Gastrocnemius medialis (tissue), 4 donors: ENCODE measurements around the gene SGCD. TPM values are rescaled to one million over a fixed set of nuclear protein-coding genes. Genes with fewer than 3 reads are reported as not detected.

Experiments used
- ATAC-seq, 2 donors: fragments of 150-250 bp; one replicate each; pipeline ENCODE4 v1.9.1; 2016
- DNase-seq, 2 donors: peaks; one replicate each; pipeline ENCODE4 v3.0.0-alpha.2; 2019
- H3K27ac ChIP-seq, 4 donors: fragments of 200-600 bp; sonication (generic); 1 replicate in 1 of 4; 2 replicates in 3 of 4; pipeline ENCODE4 v1.5.1; 2016 to 2018; ENCODE audit warnings: mild to moderate bottlenecking in 2 of 4, moderate library complexity in 1 of 4
- H3K27me3 ChIP-seq, 3 donors: fragments of 200-600 bp; sonication (generic) in 2 of 3; 1 replicate in 1 of 3; 2 replicates in 2 of 3; pipeline versions ENCODE4 v1.5.1 to v1.6.0; 2016 to 2019; ENCODE audit warnings: mild to moderate bottlenecking in 1 of 3, moderate library complexity in 1 of 3
- H3K36me3 ChIP-seq, 2 donors: fragments of 200-600 bp; sonication (generic) in 1 of 2; one replicate each; pipeline ENCODE4 v1.5.1; 2017 to 2018
- H3K4me1 ChIP-seq, 2 donors: fragments of 200-600 bp; sonication (generic) in 1 of 2; one replicate each; pipeline ENCODE4 v1.5.1; 2016 to 2017; ENCODE audit warnings: mild to moderate bottlenecking in 2 of 2
- H3K4me3 ChIP-seq, 4 donors: fragments of 200-600 bp; sonication (generic) in 3 of 4; 1 replicate in 1 of 4; 2 replicates in 3 of 4; pipeline ENCODE4 v1.5.1; 2016 to 2019; ENCODE audit warnings: mild to moderate bottlenecking in 2 of 4
- H3K9me3 ChIP-seq, 3 donors: fragments of 200-600 bp; sonication (generic) in 2 of 3; 1 replicate in 1 of 3; 2 replicates in 2 of 3; pipeline ENCODE4 v1.5.1; 2016 to 2019
- POLR2A ChIP-seq, 2 donors: fragments of 450-650 bp; IDR thresholded peaks; one replicate each; pipeline ENCODE4 v1.6.1; 2017; ENCODE audit warnings: antibody characterized with exemption in 2 of 2, mild to moderate bottlenecking in 2 of 2, moderate library complexity in 2 of 2
- in situ Hi-C, 4 donors: fragments of 200-750 bp; cut with MboI; loops; one replicate each; pipeline versions ENCODE4 v1.15.0 to v1.8.0; 2017; ENCODE audit warnings: low sequenced_read_pairs in 4 of 4
- intact Hi-C: fragments of 100-400 bp; cut with DNase I; formaldehyde crosslinking; loops from one replicate; pipeline ENCODE4 v1.15.1; 2023; ENCODE audit warnings: low total_unique reads
- total RNA-seq, 4 donors: library from RNA; depleted of rRNA; stranded (reverse); fragments of >200 nt; gene quantifications; one replicate each; pipeline versions ENCODE4 v1.1.0 to v1.2.3, GENCODE V29; 2016
- TF ChIP-seq, protein P1 (sequence below), 5 experiments: fragments of 450-650 bp in 3 of 5; fragments of 200-600 bp in 2 of 5; sonication (generic) in 2 of 5; IDR thresholded peaks in 4 of 5; conservative IDR thresholded peaks in 1 of 5; 1 replicate in 4 of 5; 2 replicates in 1 of 5; pipeline ENCODE4 v1.5.1; 2016 to 2019; ENCODE audit warnings: antibody characterized with exemption in 5 of 5, mild to moderate bottlenecking in 3 of 5, moderate library complexity in 3 of 5

The SGCD gene
- total RNA-seq, 4 donors from 2014 or later: 8.2 to 53.5 (median 35.8) TPM

DNA sequence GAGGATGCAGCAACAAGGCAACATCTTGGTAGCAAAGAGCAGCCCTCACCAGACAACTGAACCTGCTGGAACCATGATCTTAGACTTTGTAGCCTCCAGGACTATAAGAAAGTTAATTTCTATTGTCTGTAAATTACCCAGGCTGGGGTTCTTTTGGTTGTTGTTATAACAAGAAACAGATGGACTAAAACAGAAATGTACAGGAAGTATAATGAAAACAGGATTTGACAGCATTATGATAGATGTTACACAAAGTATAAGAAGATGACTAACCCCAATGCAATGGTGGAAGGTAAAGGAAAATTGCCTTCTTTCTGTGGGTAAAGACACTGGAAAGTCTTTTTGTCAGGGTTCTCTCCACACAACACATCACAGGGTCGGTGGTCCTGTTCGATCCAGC lies 204.2 kb downstream of the SGCD start:
- TF ChIP-seq, protein P1, sequence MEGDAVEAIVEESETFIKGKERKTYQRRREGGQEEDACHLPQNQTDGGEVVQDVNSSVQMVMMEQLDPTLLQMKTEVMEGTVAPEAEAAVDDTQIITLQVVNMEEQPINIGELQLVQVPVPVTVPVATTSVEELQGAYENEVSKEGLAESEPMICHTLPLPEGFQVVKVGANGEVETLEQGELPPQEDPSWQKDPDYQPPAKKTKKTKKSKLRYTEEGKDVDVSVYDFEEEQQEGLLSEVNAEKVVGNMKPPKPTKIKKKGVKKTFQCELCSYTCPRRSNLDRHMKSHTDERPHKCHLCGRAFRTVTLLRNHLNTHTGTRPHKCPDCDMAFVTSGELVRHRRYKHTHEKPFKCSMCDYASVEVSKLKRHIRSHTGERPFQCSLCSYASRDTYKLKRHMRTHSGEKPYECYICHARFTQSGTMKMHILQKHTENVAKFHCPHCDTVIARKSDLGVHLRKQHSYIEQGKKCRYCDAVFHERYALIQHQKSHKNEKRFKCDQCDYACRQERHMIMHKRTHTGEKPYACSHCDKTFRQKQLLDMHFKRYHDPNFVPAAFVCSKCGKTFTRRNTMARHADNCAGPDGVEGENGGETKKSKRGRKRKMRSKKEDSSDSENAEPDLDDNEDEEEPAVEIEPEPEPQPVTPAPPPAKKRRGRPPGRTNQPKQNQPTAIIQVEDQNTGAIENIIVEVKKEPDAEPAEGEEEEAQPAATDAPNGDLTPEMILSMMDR (IDR thresholded peaks at IDR 0.05 in 4 of 5, conservative IDR thresholded peaks at IDR 0.05 in 1 of 5): no peak
- no peak for TF ChIP-seq POLR2A (IDR thresholded peaks at IDR 0.05)
- no peak overlapping the region for H3K27ac ChIP-seq
- no peaks in the 10 kb centered on the region for H3K36me3 ChIP-seq
- H3K4me1 ChIP-seq: peaks cover 8 to 14% of the 10 kb centered on the region in 2 donors
- in situ Hi-C loops: no loop called here
- intact Hi-C loops: loop anchor here (5.0 kb wide), 1 partner anchor 204 kb away; the partner anchor contains the start of gene SGCD
- ATAC-seq: no peak
- DNase-seq: no peak
- no peaks in the 10 kb centered on the region for H3K27me3 ChIP-seq
- H3K4me3 ChIP-seq: no peak overlapping the region
- H3K9me3 ChIP-seq: no peaks in the 10 kb centered on the region

GRCh38 chr5:156532921-156533320 lies 206.0 kb downstream of the SGCD start:
- no peak overlapping the region for H3K4me3 ChIP-seq
- no peak overlapping the region for H3K27ac ChIP-seq
- no peaks in the 10 kb centered on the region for H3K27me3 ChIP-seq
- DNase-seq: no peak
- no peak for ATAC-seq
- peaks cover 8 to 14% of the 10 kb centered on the region in 2 donors for H3K4me1 ChIP-seq
- intact Hi-C loops: loop anchor here (5.0 kb wide), 1 partner anchor 206 kb away; the partner anchor contains the start of gene SGCD
- in situ Hi-C loops: no loop called here
- no peaks in the 10 kb centered on the region for H3K36me3 ChIP-seq
- H3K9me3 ChIP-seq: no peaks in the 10 kb centered on the region
- TF ChIP-seq POLR2A (IDR thresholded peaks at IDR 0.05): no peak
- TF ChIP-seq, protein P1 (IDR thresholded peaks at IDR 0.05 in 4 of 5, conservative IDR thresholded peaks at IDR 0.05 in 1 of 5): no peak

DNA sequence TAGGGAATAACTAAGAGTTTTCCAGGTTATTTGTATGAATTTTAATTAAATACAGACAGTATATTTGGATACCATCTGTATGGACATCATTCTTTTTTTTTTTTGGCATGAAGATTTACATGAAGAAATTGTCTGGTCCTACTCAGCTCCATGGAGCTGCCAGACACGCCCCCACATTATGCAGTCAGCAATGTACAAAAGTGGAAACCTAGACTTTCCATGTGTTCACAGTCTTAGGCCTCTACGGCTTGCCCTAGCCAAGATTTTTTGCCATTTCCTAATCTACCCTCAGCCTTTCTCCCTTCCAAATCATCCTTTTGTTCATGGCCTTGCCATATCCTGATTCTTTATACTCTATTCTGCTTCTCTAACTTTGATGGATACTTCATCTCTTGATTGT lies 207.1 kb downstream of the SGCD start:
- in situ Hi-C loops: no loop called here
- intact Hi-C loops: loop anchor here (5.0 kb wide), 1 partner anchor 207 kb away; the partner anchor contains the start of gene SGCD
- DNase-seq: no peak

DNA sequence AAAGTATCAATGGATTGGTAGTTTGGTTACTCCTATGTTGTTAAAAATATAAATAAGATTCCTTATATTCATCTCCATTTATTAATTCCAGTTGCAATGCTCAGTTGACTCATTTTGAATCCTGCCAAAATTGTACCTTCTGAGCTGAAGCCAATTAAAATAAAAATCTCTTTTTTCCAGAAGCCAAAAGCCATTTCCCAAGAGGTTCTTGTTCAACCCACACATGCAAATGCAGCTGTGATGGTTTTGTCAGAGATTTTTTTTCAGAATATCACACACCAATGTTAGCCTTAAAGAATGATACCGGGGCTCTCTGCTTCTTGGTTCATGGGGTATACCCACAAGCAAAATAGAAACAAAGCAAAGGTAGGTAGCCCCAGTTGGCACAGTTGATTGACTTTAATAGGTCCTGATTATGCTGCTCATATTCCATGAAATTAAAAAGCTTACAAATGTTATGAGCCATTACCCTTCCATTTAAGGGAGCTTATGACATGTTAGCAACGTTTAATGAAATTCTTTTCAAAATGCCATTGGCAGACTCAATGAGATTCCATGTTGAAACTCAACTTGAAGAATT lies 208.0 kb downstream of the SGCD start:
- Histone ChIP-seq H3K36me3 (no peaks in the 10 kb centered on the region), H3K27ac (no peak overlapping the region), H3K4me1 (peaks cover 4 to 8% of the 10 kb centered on the region in 2 donors), H3K27me3 (no peaks in the 10 kb centered on the region), H3K9me3 (no peaks in the 10 kb centered on the region), H3K4me3 (no peak overlapping the region)
- in situ Hi-C loops: no loop called here
- intact Hi-C loops: loop anchor here (5.0 kb wide), 1 partner anchor 208 kb away; the partner anchor contains the start of gene SGCD
- DNase-seq (no peak), ATAC-seq (no peak)
- TF ChIP-seq, protein P1 (IDR thresholded peaks at IDR 0.05 in 4 of 5, conservative IDR thresholded peaks at IDR 0.05 in 1 of 5): no peak
- TF ChIP-seq POLR2A (IDR thresholded peaks at IDR 0.05): no peak

More for the DNA sequence above, 207.1 kb downstream of the SGCD start:
- TF ChIP-seq, protein P1 (IDR thresholded peaks at IDR 0.05 in 4 of 5, conservative IDR thresholded peaks at IDR 0.05 in 1 of 5): no peak
- TF ChIP-seq POLR2A (IDR thresholded peaks at IDR 0.05): no peak
- Histone ChIP-seq H3K27ac (no peak overlapping the region), H3K27me3 (no peaks in the 10 kb centered on the region), H3K9me3 (no peaks in the 10 kb centered on the region), H3K36me3 (no peaks in the 10 kb centered on the region), H3K4me3 (no peak overlapping the region), H3K4me1 (peaks cover 6 to 9% of the 10 kb centered on the region in 2 donors)
- ATAC-seq: no peak
